Measurements from ENCODE around the gene KRT76.
"Not testable (repeated sequence)": the region's sequence is repeated elsewhere in the genome, so short reads cannot be mapped to it uniquely, and the experiment has no call there.

The KRT76 gene

GRCh38 chr12:52797529-52797894 lies 20.4 kb upstream of the KRT76 start:
- DNase-seq (ENCODE audit: low read depth in 1 of 2, low spot score in 1 of 2) = no peak

GRCh38 chr12:52796839-52797528 lies 19.8 kb upstream of the KRT76 start:
- DNase-seq (ENCODE audit: low read depth in 1 of 2, low spot score in 1 of 2) = no peak

GRCh38 chr12:52796429-52796794 lies 19.3 kb upstream of the KRT76 start:
- DNase-seq (ENCODE audit: low read depth in 1 of 2, low spot score in 1 of 2) = no peak

GRCh38 chr12:52795694-52796428 lies 18.7 kb upstream of the KRT76 start, which contains the start of gene KRT3:
KRT3 (minus strand) TSS chr12:52796117; CDS start chr12:52796042, 75 bp downstream.
- no peak for DNase-seq (ENCODE audit: low read depth in 1 of 2, low spot score in 1 of 2)

GRCh38 chr12:52795332-52795674 lies 18.2 kb upstream of the KRT76 start:
- not testable (repeated sequence) for DNase-seq (ENCODE audit: low read depth in 1 of 2, low spot score in 1 of 2)

GRCh38 chr12:52794479-52795331 lies 17.6 kb upstream of the KRT76 start:
- DNase-seq (ENCODE audit: low read depth in 1 of 2, low spot score in 1 of 2) = no peak

- DNase-seq (ENCODE audit: low read depth in 1 of 2, low spot score in 1 of 2) = no peak
Observed at GRCh38 chr12:52792185-52793029, 15.3 kb upstream of the KRT76 start.

GRCh38 chr12:52791271-52792184 lies 14.4 kb upstream of the KRT76 start:
- no peak for DNase-seq (ENCODE audit: low read depth in 1 of 2, low spot score in 1 of 2)

GRCh38 chr12:52790427-52791270 lies 13.5 kb upstream of the KRT76 start:
- DNase-seq (ENCODE audit: low read depth in 1 of 2, low spot score in 1 of 2) = no peak

- no peak for DNase-seq (ENCODE audit: low read depth in 1 of 2, low spot score in 1 of 2)
Observed at GRCh38 chr12:52789637-52790426, 12.7 kb upstream of the KRT76 start.

GRCh38 chr12:52788876-52789636 lies 11.9 kb upstream of the KRT76 start:
- DNase-seq (ENCODE audit: low read depth in 1 of 2, low spot score in 1 of 2) = no peak

GRCh38 chr12:52788192-52788875 lies 11.2 kb upstream of the KRT76 start:
- no peak for DNase-seq (ENCODE audit: low read depth in 1 of 2, low spot score in 1 of 2)

- no peak for DNase-seq (ENCODE audit: low read depth in 1 of 2, low spot score in 1 of 2)
Observed at GRCh38 chr12:52787324-52788191, 10.4 kb upstream of the KRT76 start.

- DNase-seq (ENCODE audit: low read depth in 1 of 2, low spot score in 1 of 2) = no peak
Observed at GRCh38 chr12:52784909-52785308, 7.8 kb upstream of the KRT76 start.

- DNase-seq (ENCODE audit: low read depth in 1 of 2, low spot score in 1 of 2) = no peak
Observed at GRCh38 chr12:52783563-52784316, 6.6 kb upstream of the KRT76 start.
